AG09319 (cell line): ENCODE results near the gene FREY1.

ENCODE experiments used
- DNase-seq: peaks from one replicate; pipeline ENCODE4 v3.0.0-alpha.2; 2010; ENCODE audit warnings: low read depth; ENCODE audit errors: extremely low read depth
- TF ChIP-seq, protein P1 (sequence below): IDR thresholded peaks from 2 replicates; pipeline ENCODE4 v1.5.1; 2011; ENCODE audit warnings: low read depth, mild to moderate bottlenecking, inconsistent platforms, low read length, moderate library complexity

The FREY1 gene

GRCh38 chr11:45939836-45940235, 32.8 kb upstream of the FREY1 start:
- DNase-seq = no peak
- TF ChIP-seq, protein P1, sequence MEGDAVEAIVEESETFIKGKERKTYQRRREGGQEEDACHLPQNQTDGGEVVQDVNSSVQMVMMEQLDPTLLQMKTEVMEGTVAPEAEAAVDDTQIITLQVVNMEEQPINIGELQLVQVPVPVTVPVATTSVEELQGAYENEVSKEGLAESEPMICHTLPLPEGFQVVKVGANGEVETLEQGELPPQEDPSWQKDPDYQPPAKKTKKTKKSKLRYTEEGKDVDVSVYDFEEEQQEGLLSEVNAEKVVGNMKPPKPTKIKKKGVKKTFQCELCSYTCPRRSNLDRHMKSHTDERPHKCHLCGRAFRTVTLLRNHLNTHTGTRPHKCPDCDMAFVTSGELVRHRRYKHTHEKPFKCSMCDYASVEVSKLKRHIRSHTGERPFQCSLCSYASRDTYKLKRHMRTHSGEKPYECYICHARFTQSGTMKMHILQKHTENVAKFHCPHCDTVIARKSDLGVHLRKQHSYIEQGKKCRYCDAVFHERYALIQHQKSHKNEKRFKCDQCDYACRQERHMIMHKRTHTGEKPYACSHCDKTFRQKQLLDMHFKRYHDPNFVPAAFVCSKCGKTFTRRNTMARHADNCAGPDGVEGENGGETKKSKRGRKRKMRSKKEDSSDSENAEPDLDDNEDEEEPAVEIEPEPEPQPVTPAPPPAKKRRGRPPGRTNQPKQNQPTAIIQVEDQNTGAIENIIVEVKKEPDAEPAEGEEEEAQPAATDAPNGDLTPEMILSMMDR = no peak

DNA sequence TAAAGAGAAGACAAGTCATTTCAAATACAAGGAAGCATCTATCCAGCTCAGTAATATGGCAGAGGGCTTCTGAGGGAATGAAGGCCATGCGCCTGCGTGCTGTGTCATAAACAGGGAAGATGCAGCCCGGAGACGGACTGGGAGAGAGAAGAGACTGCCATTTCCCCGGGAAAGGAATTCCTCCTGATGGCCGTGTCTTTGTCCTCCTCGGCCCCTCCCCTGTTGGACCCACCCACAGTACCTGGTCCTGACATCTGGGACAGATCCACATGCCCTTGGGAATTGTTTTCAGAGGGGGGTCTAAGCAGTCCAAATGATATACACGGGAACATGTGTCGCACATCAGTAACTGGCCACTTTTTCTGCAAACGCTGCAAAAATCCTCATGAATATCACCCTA, 30.8 kb upstream of the FREY1 start:
- TF ChIP-seq, protein P1 = no peak
- DNase-seq = no peak

DNA sequence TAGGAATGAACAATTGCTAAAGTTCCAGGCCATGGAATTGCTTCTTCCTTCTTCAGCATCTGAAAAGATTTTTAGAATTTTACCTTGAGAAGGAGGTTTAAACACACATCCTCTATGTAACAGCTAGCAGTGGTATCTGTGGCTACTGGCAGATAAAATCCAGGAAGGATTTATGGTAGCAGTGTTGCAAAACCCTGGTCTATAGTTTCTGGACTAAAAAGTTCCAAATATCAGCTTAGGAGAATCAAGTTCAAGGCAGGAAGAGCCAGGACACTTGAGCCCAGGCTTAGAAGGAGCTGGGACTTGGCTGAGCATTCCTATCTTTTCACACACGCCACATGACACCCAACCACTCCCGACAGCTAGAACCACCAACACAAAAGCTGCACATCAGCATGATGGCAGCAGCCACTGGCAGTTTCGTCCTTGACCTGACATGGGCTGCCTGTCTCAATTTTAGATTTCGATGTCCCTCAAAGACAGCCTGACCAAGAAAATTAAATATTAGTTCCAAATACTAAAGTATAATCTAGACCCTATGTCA, 29.5 kb upstream of the FREY1 start:
- TF ChIP-seq, protein P1 = no peak
- no peak for DNase-seq

DNA sequence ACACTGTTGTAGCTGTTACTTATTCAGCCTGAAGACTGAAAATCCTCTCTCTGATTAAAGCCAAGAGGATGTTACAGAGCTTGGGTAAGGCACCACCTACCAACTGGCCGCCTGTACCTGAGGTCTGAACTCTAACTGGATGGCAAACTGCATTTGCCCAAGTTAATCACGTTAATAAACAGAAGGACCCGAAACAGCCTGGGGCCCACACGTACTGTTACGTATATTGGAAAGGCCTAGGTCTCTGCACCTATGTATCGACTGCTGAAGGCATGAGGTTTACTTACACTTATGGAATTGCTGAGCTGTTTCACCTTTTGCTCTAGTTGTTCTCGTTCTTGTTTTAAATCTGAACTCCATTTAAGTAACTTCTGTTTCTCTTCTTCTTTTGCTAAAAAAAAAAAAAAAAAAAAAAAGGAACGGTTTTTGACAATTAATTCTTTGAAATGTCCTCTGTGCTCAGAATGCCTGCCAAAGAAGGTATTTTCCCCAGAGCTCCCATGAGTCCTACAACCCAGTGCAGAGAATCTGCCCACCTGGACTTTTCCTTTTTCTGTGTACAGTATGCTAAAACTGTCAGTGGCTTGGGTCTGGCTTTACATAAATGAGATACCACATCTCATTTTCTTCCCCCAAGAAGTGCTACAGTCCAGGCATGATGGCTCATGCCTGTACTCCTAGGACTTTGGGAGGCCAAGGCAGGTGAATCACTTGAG, 28.4 kb upstream of the FREY1 start:
- TF ChIP-seq, protein P1 = no peak
- DNase-seq = no peak

DNA sequence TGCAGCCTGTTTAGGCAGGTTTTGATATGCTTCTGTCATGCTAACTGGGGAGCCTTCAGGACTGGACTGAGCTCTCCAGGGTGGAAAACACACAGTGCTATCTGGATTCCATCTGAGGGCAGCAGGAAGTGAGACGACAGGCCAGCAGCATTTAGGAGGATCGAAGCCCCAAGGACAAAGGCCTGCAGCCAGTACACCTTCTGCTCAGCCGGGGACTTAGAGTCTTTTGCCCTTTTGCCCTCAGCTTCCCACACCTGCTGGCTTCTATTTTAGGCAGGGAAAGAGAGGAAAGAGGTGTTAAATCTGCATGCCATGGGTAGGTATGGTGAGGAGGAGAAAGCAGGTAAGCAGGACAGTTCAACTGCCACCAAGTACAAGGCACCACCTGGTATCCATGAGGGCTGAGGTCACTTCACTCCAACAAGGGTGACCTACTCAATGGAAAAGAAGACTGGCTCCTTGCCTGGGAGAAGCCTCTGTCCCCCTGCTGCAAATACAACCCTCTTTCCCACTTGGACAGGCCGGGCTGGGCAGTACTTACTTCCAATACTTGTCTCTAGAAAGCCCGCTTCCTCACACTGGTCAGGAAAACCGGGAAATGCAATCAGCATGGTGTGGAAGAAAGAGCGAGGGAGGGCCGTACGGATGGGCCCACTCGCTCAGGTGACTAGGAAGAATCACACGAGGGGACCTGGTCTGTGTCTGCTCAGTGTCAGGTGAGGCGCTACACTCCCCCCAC, 27.7 kb upstream of the FREY1 start:
- DNase-seq = no peak
- TF ChIP-seq, protein P1 = no peak

DNA sequence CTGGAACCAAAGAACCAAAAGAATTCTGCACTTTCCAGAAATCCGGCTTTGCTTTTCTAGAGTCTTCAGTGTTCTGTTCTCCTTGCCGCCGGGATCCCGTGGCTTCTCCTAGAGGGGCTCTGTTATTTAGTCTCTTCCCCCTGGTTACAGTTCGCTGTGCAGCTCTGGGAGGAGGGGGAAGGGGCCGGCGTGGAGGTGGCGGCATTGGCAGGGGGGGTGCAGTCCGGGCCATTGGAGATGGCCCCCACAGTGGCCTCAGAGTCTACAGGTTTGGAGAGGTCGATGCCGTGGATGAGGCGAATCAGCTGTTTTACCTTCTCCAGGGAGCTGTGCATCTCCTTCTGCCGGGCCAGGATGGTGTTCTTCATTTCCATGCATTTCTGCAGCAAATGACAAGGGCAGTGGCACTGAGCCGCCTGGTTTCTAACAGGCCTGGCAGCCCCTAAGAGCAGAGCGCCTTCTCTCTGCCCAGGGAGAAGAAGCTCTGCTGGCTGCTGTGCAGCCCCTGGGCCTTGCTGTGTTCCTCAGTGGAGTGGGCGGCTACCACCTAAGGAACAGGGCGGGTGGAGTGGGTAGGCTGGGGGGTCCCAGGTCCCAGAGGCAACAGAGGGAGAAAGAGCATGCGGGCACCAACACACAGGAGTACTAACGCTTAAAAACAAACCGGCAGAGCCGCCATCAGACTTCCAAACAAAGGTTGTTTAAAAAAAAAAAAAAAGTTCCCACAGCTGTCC, 26.9 kb upstream of the FREY1 start:
- no peak for DNase-seq
- TF ChIP-seq, protein P1 = no peak
